K562 (cell line): ENCODE measurements around the gene RASGEF1C. TPM values are rescaled to one million over a fixed set of nuclear protein-coding genes. Genes with fewer than 3 reads are reported as not detected.
A peak's percentile ranks its signal among the peaks of the same experiment; 100 is the strongest.

Experiments
- ATF7 ChIP-seq: fragments of 450-650 bp; IDR thresholded peaks from 2 replicates; pipeline ENCODE4 v1.7.1; 2014; ENCODE audit warnings: mild to moderate bottlenecking, moderate library complexity
- EP300 ChIP-seq: IDR thresholded peaks from 2 replicates; pipeline ENCODE4 v1.6.1; 2012; ENCODE audit warnings: low read length, improper control_type of control experiment
- FOXP1 ChIP-seq: sonication (generic); formaldehyde crosslinking; IDR thresholded peaks from 2 replicates; pipeline ENCODE4 v1.8.0; 2022; ENCODE audit warnings: mild to moderate bottlenecking, missing genetic modification reagents
- PREB ChIP-seq: sonication (generic); formaldehyde crosslinking; IDR thresholded peaks from 2 replicates; pipeline ENCODE4 v1.8.1; 2023; ENCODE audit warnings: mild to moderate bottlenecking, missing genetic modification reagents
- PYGO2 ChIP-seq: fragments of 450-650 bp; IDR thresholded peaks from 2 replicates; pipeline ENCODE4 v1.6.1; 2016; ENCODE audit warnings: mild to moderate bottlenecking, missing genetic modification characterization, moderate library complexity, missing compliant biosample characterization
- RFX1 ChIP-seq: fragments of 450-650 bp; IDR thresholded peaks from 2 replicates; pipeline ENCODE4 v1.6.1; 2016; ENCODE audit warnings: mild to moderate bottlenecking, moderate library complexity
- SRSF9 ChIP-seq: fragments of 200-400 bp; formaldehyde crosslinking; IDR thresholded peaks from 2 replicates; pipeline ENCODE4 v1.6.1; 2017; ENCODE audit warnings: low read depth, low read length, borderline replicate concordance
- TAF1 ChIP-seq: IDR thresholded peaks from 2 replicates; pipeline ENCODE4 v1.6.1; 2011; ENCODE audit warnings: mild to moderate bottlenecking, low read length, moderate library complexity; ENCODE audit not compliant: insufficient read depth, control insufficient read depth, severe bottlenecking; ENCODE audit errors: extremely low read depth
- U2AF1 ChIP-seq: fragments of 200-400 bp; formaldehyde crosslinking; optimal IDR thresholded peaks from 2 replicates; pipeline ENCODE3; 2017; ENCODE audit warnings: mild to moderate bottlenecking, low read depth, low read length, moderate library complexity
- ZEB2 ChIP-seq: fragments of 450-650 bp; IDR thresholded peaks from 2 replicates; pipeline ENCODE4 v1.6.1; 2016
- ZNF445 ChIP-seq: fragments of 250-450 bp; sonication (Bioruptor Pico); IDR thresholded peaks from 2 replicates; pipeline ENCODE4 v1.4.0; 2020; ENCODE audit warnings: low read depth, mild to moderate bottlenecking, moderate library complexity
- polyA plus RNA-seq, 8 experiments: library from polyadenylated mRNA; depleted of rRNA in 4 of 8; stranded (reverse) in 5 of 8; unstranded in 3 of 8; fragments of >200 nt; fragmentation: Nextera tagmentation in 2 of 8; fragmentation: Illumina TruSeq in 1 of 8; extraction: Ambion mirVana in 2 of 8; extraction: Trizol in 1 of 8; gene quantifications; 2 replicates each; pipeline versions ENCODE4 v1.2.1 to v1.2.3, GENCODE V29; 2011 to 2014; ENCODE audit warnings: inconsistent platforms in 1 of 8, missing spikeins in 1 of 8
- total RNA-seq, 7 experiments: library from RNA; depleted of rRNA in 6 of 7; stranded (reverse); fragments of >200 nt in 6 of 7; fragmentation: Illumina TruSeq in 2 of 7; extraction: Trizol in 2 of 7; gene quantifications; 2 replicates each; pipeline versions ENCODE4 v1.2.1 to v1.2.3, GENCODE V29; 2011 to 2021; ENCODE audit warnings: low replicate concordance in 1 of 7
- TF ChIP-seq, protein P1 (sequence below): sonication (generic); formaldehyde crosslinking; IDR thresholded peaks from 2 replicates; pipeline ENCODE4 v1.8.1; 2023; ENCODE audit warnings: mild to moderate bottlenecking, missing genetic modification reagents
- TF ChIP-seq, protein P2 (sequence below): fragments of 450-650 bp; formaldehyde crosslinking; IDR thresholded peaks from 2 replicates; pipeline ENCODE4 v1.4.0; 2020; ENCODE audit warnings: mild to moderate bottlenecking, moderate library complexity
- TF ChIP-seq, protein P3 (sequence below), 2 experiments: fragments of 450-650 bp; formaldehyde crosslinking in 1 of 2; IDR thresholded peaks; 2 replicates each; pipeline versions ENCODE4 v1.4.0 to v1.6.1; 2014 to 2020; ENCODE audit warnings: mild to moderate bottlenecking in 2 of 2, borderline replicate concordance in 1 of 2, low read depth in 1 of 2

Gene RASGEF1C
- total and polyA plus RNA-seq, 9 of the 15 experiments (the other 6 are each of a cell fraction or from before 2014, with no cell fraction given): 0.04 to 1.1 (median 0.21) TPM; not detected in 4

DNA sequence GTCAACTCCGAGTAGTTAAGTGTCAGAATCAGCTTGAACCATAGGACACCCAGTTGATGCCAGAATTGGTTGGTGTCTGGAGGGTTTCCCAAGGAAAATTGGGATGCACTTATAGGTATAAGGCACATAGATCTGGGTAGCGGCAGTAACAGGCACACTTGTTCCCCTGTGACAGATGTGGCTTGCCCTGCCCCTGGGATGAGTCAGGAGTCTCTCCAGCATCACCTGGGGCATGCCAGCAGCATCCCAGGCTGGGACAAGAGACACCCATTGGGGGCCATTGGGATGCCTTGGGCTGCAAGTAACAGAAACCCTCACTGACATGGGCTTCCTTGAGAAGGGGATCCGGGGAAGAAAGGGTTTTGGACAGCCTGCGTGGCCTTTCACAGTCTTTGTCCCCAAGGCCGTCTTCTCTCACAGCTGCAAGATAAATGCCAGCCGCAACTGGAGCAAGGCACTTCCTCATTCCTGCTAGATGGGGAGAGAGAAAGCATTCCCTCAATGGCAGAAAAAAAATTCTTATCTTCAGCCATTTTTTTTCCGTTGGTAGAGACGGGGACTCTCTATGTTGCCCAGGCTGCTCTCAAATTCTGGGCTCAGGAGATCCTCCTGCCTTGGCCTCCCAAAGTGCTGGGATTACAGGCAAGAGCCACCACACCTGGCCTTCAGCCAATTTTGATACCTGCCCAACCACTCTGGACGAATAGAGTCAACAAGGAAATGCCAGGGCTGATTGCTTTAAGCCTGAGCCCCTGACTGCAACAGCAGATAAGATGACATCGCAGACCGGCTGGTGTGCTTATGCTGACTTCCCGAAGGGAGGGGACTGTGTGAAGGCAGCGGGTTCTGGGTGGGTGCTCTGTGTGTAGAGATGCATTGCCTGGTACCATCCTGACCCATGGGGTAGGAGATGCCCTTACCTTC lies 124.1 kb downstream of the RASGEF1C start (continued):
- TF ChIP-seq, protein P1, sequence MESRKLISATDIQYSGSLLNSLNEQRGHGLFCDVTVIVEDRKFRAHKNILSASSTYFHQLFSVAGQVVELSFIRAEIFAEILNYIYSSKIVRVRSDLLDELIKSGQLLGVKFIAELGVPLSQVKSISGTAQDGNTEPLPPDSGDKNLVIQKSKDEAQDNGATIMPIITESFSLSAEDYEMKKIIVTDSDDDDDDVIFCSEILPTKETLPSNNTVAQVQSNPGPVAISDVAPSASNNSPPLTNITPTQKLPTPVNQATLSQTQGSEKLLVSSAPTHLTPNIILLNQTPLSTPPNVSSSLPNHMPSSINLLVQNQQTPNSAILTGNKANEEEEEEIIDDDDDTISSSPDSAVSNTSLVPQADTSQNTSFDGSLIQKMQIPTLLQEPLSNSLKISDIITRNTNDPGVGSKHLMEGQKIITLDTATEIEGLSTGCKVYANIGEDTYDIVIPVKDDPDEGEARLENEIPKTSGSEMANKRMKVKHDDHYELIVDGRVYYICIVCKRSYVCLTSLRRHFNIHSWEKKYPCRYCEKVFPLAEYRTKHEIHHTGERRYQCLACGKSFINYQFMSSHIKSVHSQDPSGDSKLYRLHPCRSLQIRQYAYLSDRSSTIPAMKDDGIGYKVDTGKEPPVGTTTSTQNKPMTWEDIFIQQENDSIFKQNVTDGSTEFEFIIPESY (CRISPR knock-in tag): no peak
- TF ChIP-seq, protein P2, sequence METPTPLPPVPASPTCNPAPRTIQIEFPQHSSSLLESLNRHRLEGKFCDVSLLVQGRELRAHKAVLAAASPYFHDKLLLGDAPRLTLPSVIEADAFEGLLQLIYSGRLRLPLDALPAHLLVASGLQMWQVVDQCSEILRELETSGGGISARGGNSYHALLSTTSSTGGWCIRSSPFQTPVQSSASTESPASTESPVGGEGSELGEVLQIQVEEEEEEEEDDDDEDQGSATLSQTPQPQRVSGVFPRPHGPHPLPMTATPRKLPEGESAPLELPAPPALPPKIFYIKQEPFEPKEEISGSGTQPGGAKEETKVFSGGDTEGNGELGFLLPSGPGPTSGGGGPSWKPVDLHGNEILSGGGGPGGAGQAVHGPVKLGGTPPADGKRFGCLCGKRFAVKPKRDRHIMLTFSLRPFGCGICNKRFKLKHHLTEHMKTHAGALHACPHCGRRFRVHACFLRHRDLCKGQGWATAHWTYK (CRISPR knock-in tag): no peak
- TF ChIP-seq ZEB2 (peak; percentile 62; the same call in 1 of the 2 replicates), SRSF9 (no peak), PYGO2 (0 out of 2 replicates have a peak, but pooled peaks have one; percentile 10), U2AF1 (no peak), ZNF445 (no peak), TAF1 (no peak), EP300 (no peak), PREB (CRISPR knock-in tag) (no peak), RFX1 (no peak), FOXP1 (CRISPR knock-in tag) (no peak), ATF7 (peak; percentile 63; the same call in 1 of the 2 replicates)
- TF ChIP-seq, protein P3, sequence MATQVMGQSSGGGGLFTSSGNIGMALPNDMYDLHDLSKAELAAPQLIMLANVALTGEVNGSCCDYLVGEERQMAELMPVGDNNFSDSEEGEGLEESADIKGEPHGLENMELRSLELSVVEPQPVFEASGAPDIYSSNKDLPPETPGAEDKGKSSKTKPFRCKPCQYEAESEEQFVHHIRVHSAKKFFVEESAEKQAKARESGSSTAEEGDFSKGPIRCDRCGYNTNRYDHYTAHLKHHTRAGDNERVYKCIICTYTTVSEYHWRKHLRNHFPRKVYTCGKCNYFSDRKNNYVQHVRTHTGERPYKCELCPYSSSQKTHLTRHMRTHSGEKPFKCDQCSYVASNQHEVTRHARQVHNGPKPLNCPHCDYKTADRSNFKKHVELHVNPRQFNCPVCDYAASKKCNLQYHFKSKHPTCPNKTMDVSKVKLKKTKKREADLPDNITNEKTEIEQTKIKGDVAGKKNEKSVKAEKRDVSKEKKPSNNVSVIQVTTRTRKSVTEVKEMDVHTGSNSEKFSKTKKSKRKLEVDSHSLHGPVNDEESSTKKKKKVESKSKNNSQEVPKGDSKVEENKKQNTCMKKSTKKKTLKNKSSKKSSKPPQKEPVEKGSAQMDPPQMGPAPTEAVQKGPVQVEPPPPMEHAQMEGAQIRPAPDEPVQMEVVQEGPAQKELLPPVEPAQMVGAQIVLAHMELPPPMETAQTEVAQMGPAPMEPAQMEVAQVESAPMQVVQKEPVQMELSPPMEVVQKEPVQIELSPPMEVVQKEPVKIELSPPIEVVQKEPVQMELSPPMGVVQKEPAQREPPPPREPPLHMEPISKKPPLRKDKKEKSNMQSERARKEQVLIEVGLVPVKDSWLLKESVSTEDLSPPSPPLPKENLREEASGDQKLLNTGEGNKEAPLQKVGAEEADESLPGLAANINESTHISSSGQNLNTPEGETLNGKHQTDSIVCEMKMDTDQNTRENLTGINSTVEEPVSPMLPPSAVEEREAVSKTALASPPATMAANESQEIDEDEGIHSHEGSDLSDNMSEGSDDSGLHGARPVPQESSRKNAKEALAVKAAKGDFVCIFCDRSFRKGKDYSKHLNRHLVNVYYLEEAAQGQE (IDR thresholded peaks at IDR 0.05; ENCODE audit: borderline replicate concordance): peak; percentile 39; the same call in 1 of the 2 replicates
- TF ChIP-seq, protein P3 (CRISPR knock-in tag; IDR thresholded peaks at IDR 0.05; ENCODE audit: low read depth): no peak
